ENCODE measurements around the gene SMG6. TPM values are rescaled to one million over a fixed set of nuclear protein-coding genes. Genes with fewer than 3 reads are reported as not detected.
"Not testable (repeated sequence)": the region's sequence is repeated elsewhere in the genome, so short reads cannot be mapped to it uniquely, and the experiment has no call there.

SMG6 gene
- total RNA-seq, 6 donors from 2014 or later, result 29.9 to 126 (median 30.5) TPM

- Histone ChIP-seq H3K9me3 (no peaks in the 10 kb centered on the region), H3K27me3 (no peaks in the 10 kb centered on the region), H3K36me3 (peaks cover 0 to 4% (median 0%) of the 10 kb centered on the region in 4 donors), H3K4me1 (peaks cover 0 to 12% (median 0%) of the 10 kb centered on the region in 4 donors), H3K4me3 (no peak overlapping the region), H3K27ac (no peak overlapping the region)
- DNase-seq (no peak), ATAC-seq (ENCODE audit: low FRiP score in 2 of 2) (no peak)
- no peak for TF ChIP-seq POLR2AphosphoS5 (IDR thresholded peaks at IDR 0.05)
- TF ChIP-seq CTCF (IDR thresholded peaks at IDR 0.05), result no peak
- no peak for TF ChIP-seq EP300 (IDR thresholded peaks at IDR 0.05)
- no peak for TF ChIP-seq POLR2A (IDR thresholded peaks at IDR 0.05)
- 64 to 73% methylated on average over 5 of the region's 5 CpGs for WGBS, 2 donors
Observed at GRCh38 chr17:2202302-2202995, 101.1 kb downstream of the SMG6 start.

- not testable (repeated sequence) for H3K36me3 ChIP-seq; DNase-seq; H3K4me3 ChIP-seq; H3K9me3 ChIP-seq; ATAC-seq (ENCODE audit: low FRiP score in 2 of 2); H3K27ac ChIP-seq; H3K27me3 ChIP-seq
- 94 to 95% methylated on average over 8 of the region's 8 CpGs for WGBS, 2 donors
- peaks cover 0 to 15% (median 9%) of the 10 kb centered on the region in 4 donors for H3K4me1 ChIP-seq
Observed at GRCh38 chr17:2199386-2199785, 104.2 kb downstream of the SMG6 start.

- H3K27ac ChIP-seq, result no peak overlapping the region
- peaks cover 0 to under 1% (median 0%) of the 10 kb centered on the region in 4 donors for H3K36me3 ChIP-seq
- no peaks in the 10 kb centered on the region for H3K9me3 ChIP-seq
- H3K27me3 ChIP-seq, result no peaks in the 10 kb centered on the region
- H3K4me3 ChIP-seq, result no peak overlapping the region
- DNase-seq (no peak), ATAC-seq (ENCODE audit: low FRiP score in 2 of 2) (no peak)
- WGBS, 2 donors, result 93 to 95% methylated on average over 6 of the region's 6 CpGs
- peaks cover 0 to 15% (median 9%) of the 10 kb centered on the region in 4 donors for H3K4me1 ChIP-seq
- TF ChIP-seq POLR2A (IDR thresholded peaks at IDR 0.05) (no peak), EP300 (IDR thresholded peaks at IDR 0.05) (no peak), POLR2AphosphoS5 (IDR thresholded peaks at IDR 0.05) (no peak), CTCF (IDR thresholded peaks at IDR 0.05) (no peak)
Observed at GRCh38 chr17:2198927-2199326, 104.7 kb downstream of the SMG6 start.

GRCh38 chr17:2197271-2197670, 106.3 kb downstream of the SMG6 start:
- TF ChIP-seq EP300 (IDR thresholded peaks at IDR 0.05) (no peak), POLR2AphosphoS5 (IDR thresholded peaks at IDR 0.05) (no peak), CTCF (IDR thresholded peaks at IDR 0.05) (no peak), POLR2A (IDR thresholded peaks at IDR 0.05) (no peak)
- Histone ChIP-seq H3K27me3 (no peaks in the 10 kb centered on the region), H3K4me3 (no peak overlapping the region), H3K27ac (no peak overlapping the region), H3K36me3 (no peaks in the 10 kb centered on the region), H3K4me1 (peaks cover 6 to 21% (median 13%) of the 10 kb centered on the region in 4 donors), H3K9me3 (no peaks in the 10 kb centered on the region)
- DNase-seq (no peak), ATAC-seq (ENCODE audit: low FRiP score in 2 of 2) (no peak)
- 89 to 90% methylated on average over 6 of the region's 6 CpGs for WGBS, 2 donors

- H3K4me3 ChIP-seq, result no peak overlapping the region
- H3K9me3 ChIP-seq, result no peaks in the 10 kb centered on the region
- DNase-seq (no peak), ATAC-seq (ENCODE audit: low FRiP score in 2 of 2) (peak in 1 of 2 donors; percentile 49)
- H3K4me1 ChIP-seq, result peaks cover 18 to 36% (median 26%) of the 10 kb centered on the region in 4 donors
- TF ChIP-seq POLR2A (IDR thresholded peaks at IDR 0.05), result no peak
- TF ChIP-seq EP300 (IDR thresholded peaks at IDR 0.05), result no peak
- TF ChIP-seq POLR2AphosphoS5 (IDR thresholded peaks at IDR 0.05), result no peak
- no peak for TF ChIP-seq CTCF (IDR thresholded peaks at IDR 0.05)
- no peaks in the 10 kb centered on the region for H3K27me3 ChIP-seq
- no peaks in the 10 kb centered on the region for H3K36me3 ChIP-seq
- 70 to 76% methylated on average over 6 of the region's 6 CpGs for WGBS, 2 donors
- no peak overlapping the region for H3K27ac ChIP-seq
Observed at GRCh38 chr17:2195729-2196128, 107.9 kb downstream of the SMG6 start.

Data from upper lobe of left lung (tissue), 6 donors.